Loucy (cell line): ENCODE measurements around the gene UTRN.

Experiments
- H2AFZ ChIP-seq: fragments of 200-600 bp; sonication (generic); 2 replicates; pipeline ENCODE4 v1.6.0; 2016; ENCODE audit warnings: antibody characterized with exemption, mild to moderate bottlenecking, low read length, moderate library complexity
- H3F3A ChIP-seq: fragments of 200-600 bp; 2 replicates; pipeline ENCODE4 v1.6.0; 2016; ENCODE audit warnings: antibody characterized with exemption, low read depth, mild to moderate bottlenecking
- H3K27me3 ChIP-seq: fragments of 200-600 bp; sonication (generic); 2 replicates; pipeline ENCODE4 v1.6.1; 2014; ENCODE audit warnings: low read length, mild to moderate bottlenecking; ENCODE audit not compliant: insufficient read depth, poor library complexity, severe bottlenecking
- H3K36me3 ChIP-seq: fragments of 200-600 bp; sonication (generic); 2 replicates; pipeline ENCODE4 v1.6.1; 2016; ENCODE audit warnings: low read length; ENCODE audit not compliant: insufficient read depth
- H3K4me1 ChIP-seq: fragments of 200-600 bp; sonication (generic); 2 replicates; pipeline ENCODE4 v1.5.1; 2014; ENCODE audit warnings: low read length, mild to moderate bottlenecking; ENCODE audit not compliant: insufficient read depth, poor library complexity, severe bottlenecking
- H3K4me2 ChIP-seq: fragments of 200-600 bp; sonication (generic); 2 replicates; pipeline ENCODE4 v1.6.0; 2014; ENCODE audit warnings: antibody characterized with exemption, low read length, low read depth, mild to moderate bottlenecking; ENCODE audit not compliant: poor library complexity, severe bottlenecking
- H3K4me3 ChIP-seq: fragments of 200-600 bp; sonication (generic); 2 replicates; pipeline ENCODE4 v1.5.1; 2014; ENCODE audit warnings: low read length, mild to moderate bottlenecking, mixed read lengths; ENCODE audit not compliant: poor library complexity, severe bottlenecking
- H3K79me2 ChIP-seq: fragments of 200-600 bp; sonication (generic); 2 replicates; pipeline ENCODE4 v1.6.1; 2014; ENCODE audit warnings: low read length; ENCODE audit not compliant: insufficient read depth
- H3K9ac ChIP-seq: fragments of 200-600 bp; sonication (generic); 2 replicates; pipeline ENCODE4 v1.6.0; 2014; ENCODE audit warnings: mild to moderate bottlenecking, low read depth, low read length, moderate library complexity; ENCODE audit not compliant: poor library complexity, severe bottlenecking
- H3K9me2 ChIP-seq: fragments of 200-600 bp; sonication (generic); replicated peaks from 2 replicates; pipeline ENCODE4 v1.6.1; 2016; ENCODE audit warnings: low read depth, low read length, mixed read lengths
- H3K9me3 ChIP-seq: fragments of 200-600 bp; sonication (generic); 2 replicates; pipeline ENCODE4 v1.6.1; 2014; ENCODE audit warnings: mild to moderate bottlenecking, antibody characterized with exemption, low read length, low read depth; ENCODE audit not compliant: insufficient read depth
- H4K20me1 ChIP-seq: fragments of 200-600 bp; sonication (generic); 2 replicates; pipeline ENCODE4 v1.6.0; 2014; ENCODE audit warnings: antibody characterized with exemption, low read length, mild to moderate bottlenecking; ENCODE audit not compliant: insufficient read depth, poor library complexity, severe bottlenecking
- CTCF ChIP-seq: fragments of 200-600 bp; sonication (generic); conservative IDR thresholded peaks from 2 replicates; pipeline ENCODE4 v1.5.1; 2014; ENCODE audit warnings: mild to moderate bottlenecking, antibody characterized with exemption, low read length
- EZH2phosphoT487 ChIP-seq: fragments of 200-600 bp; IDR thresholded peaks from 2 replicates; pipeline ENCODE4 v1.6.1; 2018; ENCODE audit warnings: antibody characterized with exemption, mild to moderate bottlenecking, moderate library complexity, borderline replicate concordance

The UTRN gene

GRCh38 chr6:144277174-144277573 lies 8.0 kb upstream of the UTRN start:
- no peak overlapping the region for H3K4me3 ChIP-seq
- no peak overlapping the region for H2AFZ ChIP-seq
- H3K9me2 ChIP-seq = no peaks in the 10 kb centered on the region
- H4K20me1 ChIP-seq = no peaks in the 10 kb centered on the region
- no peaks in the 10 kb centered on the region for H3K36me3 ChIP-seq
- TF ChIP-seq CTCF (no peak), EZH2phosphoT487 (no peak)
- H3K9me3 ChIP-seq = no peaks in the 10 kb centered on the region
- no peaks in the 10 kb centered on the region for H3K79me2 ChIP-seq
- H3K27me3 ChIP-seq = no peaks in the 10 kb centered on the region
- peaks cover 3% of the 10 kb centered on the region; the same call in 1 of the 2 replicates for H3F3A ChIP-seq
- H3K4me1 ChIP-seq = no peaks in the 10 kb centered on the region
- H3K4me2 ChIP-seq = no peak overlapping the region
- H3K9ac ChIP-seq = no peak overlapping the region

DNA sequence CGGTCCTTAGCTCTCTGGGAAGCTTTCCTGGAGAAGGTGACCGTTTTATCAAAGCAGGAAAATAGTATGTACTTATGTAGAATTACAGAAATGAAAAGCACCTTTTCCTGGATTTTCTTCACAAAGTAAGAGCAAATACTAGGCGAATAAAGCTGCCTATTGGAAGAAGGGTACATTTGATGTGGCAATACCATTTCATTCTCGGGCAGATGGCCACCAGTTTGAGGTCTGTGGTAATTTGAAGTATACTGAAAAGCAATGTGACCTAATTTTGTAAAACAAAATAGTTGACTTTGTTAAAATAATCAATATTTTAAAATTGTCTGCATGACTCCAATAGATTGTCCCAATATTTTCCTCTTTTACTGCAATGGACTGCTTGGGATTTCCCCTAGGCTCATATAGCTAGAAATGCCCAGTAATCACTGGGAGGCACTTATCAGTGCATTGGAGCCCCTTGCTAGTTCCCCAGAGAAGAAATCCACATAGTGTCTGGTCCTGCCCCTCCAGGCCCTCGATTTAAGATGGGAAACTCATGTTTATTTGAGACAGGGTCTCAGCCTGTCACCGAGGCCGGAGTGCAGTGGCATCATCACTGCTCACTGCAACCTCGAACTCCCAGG lies 7.4 kb upstream of the UTRN start:
- TF ChIP-seq CTCF (no peak), EZH2phosphoT487 (no peak)

GRCh38 chr6:144278659-144279314 lies 6.3 kb upstream of the UTRN start:
- H3K27me3 ChIP-seq = no peaks in the 10 kb centered on the region
- no peaks in the 10 kb centered on the region for H3K79me2 ChIP-seq
- no peak overlapping the region for H3K4me3 ChIP-seq
- no peak overlapping the region for H3K9ac ChIP-seq
- H3K4me1 ChIP-seq = peaks cover 2% of the 10 kb centered on the region
- no peaks in the 10 kb centered on the region for H4K20me1 ChIP-seq
- no peak overlapping the region for H2AFZ ChIP-seq
- H3K9me2 ChIP-seq = no peaks in the 10 kb centered on the region
- TF ChIP-seq EZH2phosphoT487 (no peak), CTCF (no peak)
- H3K36me3 ChIP-seq = no peaks in the 10 kb centered on the region
- no peaks in the 10 kb centered on the region for H3K9me3 ChIP-seq
- H3F3A ChIP-seq = peaks cover 3% of the 10 kb centered on the region; the same call in 1 of the 2 replicates
- H3K4me2 ChIP-seq = no peak overlapping the region

More for the DNA sequence above, 7.4 kb upstream of the UTRN start:
- Histone ChIP-seq H4K20me1 (no peaks in the 10 kb centered on the region), H3K27me3 (no peaks in the 10 kb centered on the region), H3K4me2 (no peak overlapping the region), H2AFZ (no peak overlapping the region), H3K9me3 (no peaks in the 10 kb centered on the region), H3K4me1 (no peaks in the 10 kb centered on the region), H3K79me2 (no peaks in the 10 kb centered on the region), H3F3A (peaks cover 3% of the 10 kb centered on the region; the same call in 1 of the 2 replicates), H3K9me2 (no peaks in the 10 kb centered on the region), H3K36me3 (no peaks in the 10 kb centered on the region), H3K9ac (no peak overlapping the region), H3K4me3 (no peak overlapping the region)
